Mesodermal cell (in vitro differentiated cells): ENCODE results near the gene TTC39C.
A peak's percentile ranks its signal among the peaks of the same experiment; 100 is the strongest.
"Not testable (repeated sequence)": the region's sequence is repeated elsewhere in the genome, so short reads cannot be mapped to it uniquely, and the experiment has no call there.

Experiments used
- H3K27ac ChIP-seq: 2 replicates; pipeline ENCODE4 v1.7.0; 2013; ENCODE audit warnings: mild to moderate bottlenecking, low read depth, low read length, moderate library complexity; ENCODE audit not compliant: severe bottlenecking
- H3K36me3 ChIP-seq: 2 replicates; pipeline ENCODE4 v1.7.1; 2013; ENCODE audit warnings: mild to moderate bottlenecking, low read length, moderate library complexity; ENCODE audit not compliant: control insufficient read depth, insufficient read depth
- H3K4me1 ChIP-seq: one replicate; pipeline ENCODE4 v1.7.1; 2013; ENCODE audit warnings: mild to moderate bottlenecking, low read length; ENCODE audit not compliant: insufficient read depth, control insufficient read depth, poor library complexity, severe bottlenecking
- H3K4me3 ChIP-seq: 2 replicates; pipeline ENCODE4 v1.7.0; 2013; ENCODE audit warnings: low read length, control low read depth, mild to moderate bottlenecking; ENCODE audit not compliant: insufficient read depth, poor library complexity, severe bottlenecking; ENCODE audit errors: extremely low read depth
- H3K9me3 ChIP-seq: 2 replicates; pipeline ENCODE4 v1.7.1; 2013; ENCODE audit warnings: mild to moderate bottlenecking, low read length, moderate library complexity; ENCODE audit not compliant: control insufficient read depth
- WGBS, 2 experiments: methylation state at CpG; one replicate each; pipeline ENCODE4 v1.1.5; 2013; ENCODE audit warnings: missing lambda C conversion rate in 2 of 2; ENCODE audit not compliant: insufficient coverage in 2 of 2; 5-methylcytosine and 5-hydroxymethylcytosine counted together

Gene TTC39C

DNA sequence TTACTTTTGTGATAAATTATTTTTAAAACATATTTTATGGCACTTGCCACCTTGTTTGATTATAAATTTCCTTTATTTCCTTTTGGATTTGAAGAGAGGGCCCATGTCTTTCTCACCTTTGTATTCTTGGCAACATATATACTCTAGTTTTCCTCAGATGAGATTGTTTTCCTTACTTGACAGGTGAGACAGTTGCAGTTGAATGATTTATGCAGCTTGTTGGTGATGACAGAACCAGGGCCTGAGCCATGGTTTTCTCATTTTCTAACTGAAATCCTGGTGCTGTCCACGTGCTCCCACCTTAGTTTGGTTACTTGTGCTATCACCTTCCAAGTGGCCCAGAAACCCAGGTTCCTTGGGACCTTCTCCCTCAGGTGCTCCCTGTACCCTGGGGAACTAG lies 58.2 kb downstream of the TTC39C start:
- Histone ChIP-seq H3K4me1 (no peaks in the 10 kb centered on the region), H3K27ac (no peak overlapping the region), H3K4me3 (no peak overlapping the region), H3K36me3 (no peaks in the 10 kb centered on the region), H3K9me3 (no peaks in the 10 kb centered on the region)
- 78 to 83% methylated on average over 1 of the region's 1 CpG for WGBS, 2 experiments

DNA sequence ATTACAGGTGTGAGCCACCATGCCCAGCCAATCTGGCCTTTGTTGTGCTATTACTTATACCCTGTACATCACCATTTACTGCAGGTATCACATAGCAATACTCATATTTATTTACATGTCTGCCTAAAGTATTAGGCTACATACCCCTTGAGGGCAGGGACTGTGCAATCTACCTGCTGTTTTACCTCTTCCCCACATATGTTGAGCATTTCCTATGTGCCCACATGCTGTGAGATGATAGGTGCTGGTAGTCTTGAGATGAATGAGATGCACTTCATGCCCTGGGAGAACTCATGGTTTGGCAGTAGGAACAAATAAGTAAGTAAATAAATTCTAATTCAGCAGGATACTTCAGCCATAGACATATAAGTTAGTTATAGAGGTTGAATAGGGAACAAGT lies 59.2 kb downstream of the TTC39C start:
- no peaks in the 10 kb centered on the region for H3K36me3 ChIP-seq
- no peaks in the 10 kb centered on the region for H3K9me3 ChIP-seq
- H3K27ac ChIP-seq = no peak overlapping the region
- H3K4me3 ChIP-seq = no peak overlapping the region
- no peaks in the 10 kb centered on the region for H3K4me1 ChIP-seq

DNA sequence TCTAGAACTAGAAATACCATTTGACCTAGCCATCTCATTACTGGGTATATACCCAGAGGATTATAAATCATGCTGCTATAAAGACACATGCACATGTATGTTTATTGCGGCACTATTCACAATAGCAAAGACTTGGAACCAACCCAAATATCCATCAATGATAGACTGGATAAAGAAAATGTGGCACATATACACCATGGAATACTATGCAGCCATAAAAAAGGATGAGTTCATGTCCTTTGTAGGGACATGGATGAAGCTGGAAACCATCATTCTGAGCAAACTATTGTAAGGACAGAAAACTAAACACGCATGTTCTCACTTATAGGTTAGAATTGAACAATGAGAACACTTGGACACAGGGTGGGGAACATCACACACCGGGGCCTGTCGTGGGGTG lies 60.2 kb downstream of the TTC39C start:
- not testable (repeated sequence) for H3K4me3 ChIP-seq, H3K9me3 ChIP-seq, H3K27ac ChIP-seq, H3K36me3 ChIP-seq, H3K4me1 ChIP-seq
- WGBS, 2 experiments = 90% methylated on average over 3 of the region's 4 CpGs; no CpG with 5 or more reads in 1 of the 2 experiments

DNA sequence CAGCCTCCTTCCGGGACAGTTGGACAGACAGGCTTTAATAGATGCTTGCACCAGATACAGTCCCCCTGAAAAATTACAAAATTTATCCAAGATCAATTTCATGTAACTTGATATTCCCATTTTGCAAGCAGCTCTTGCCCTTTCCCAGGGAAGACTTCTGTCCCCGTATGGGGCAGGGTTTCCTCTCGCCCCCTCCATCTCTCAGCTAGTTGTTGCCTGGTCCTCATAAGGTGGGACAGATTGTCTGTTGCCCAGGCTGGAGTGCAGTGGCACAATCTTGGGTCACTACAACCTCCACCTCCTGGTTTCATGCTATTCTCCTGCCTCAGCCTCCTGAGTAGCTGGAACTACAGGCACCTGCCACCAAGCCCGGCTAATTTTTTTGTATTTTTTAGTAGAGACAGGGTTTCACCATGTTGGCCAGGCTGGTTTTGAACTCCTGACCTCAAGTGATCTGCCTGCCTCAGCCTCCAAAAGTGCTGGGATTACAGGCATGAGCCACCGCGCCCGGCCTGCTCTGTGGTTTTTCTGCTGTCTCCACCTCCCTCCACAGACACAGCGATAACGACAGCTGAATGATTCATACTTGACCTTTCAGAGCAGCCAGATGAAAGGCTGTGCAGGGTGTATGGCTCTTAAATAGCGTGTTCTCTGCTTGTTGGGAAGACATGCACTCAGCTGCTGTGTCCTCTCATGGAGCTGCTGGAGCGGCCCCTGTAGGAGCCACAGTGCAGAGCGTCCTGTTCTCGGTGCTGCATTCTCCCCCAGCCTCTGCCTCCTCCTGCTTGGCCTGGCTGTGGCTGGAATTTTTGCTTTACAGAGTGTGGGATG lies 61.4 kb downstream of the TTC39C start:
- H3K36me3 ChIP-seq = no peaks in the 10 kb centered on the region
- 73 to 77% methylated on average over 8 to 9 of the region's 13 CpGs for WGBS, 2 experiments
- H3K27ac ChIP-seq = no peak overlapping the region
- H3K4me1 ChIP-seq = no peaks in the 10 kb centered on the region
- no peak overlapping the region for H3K4me3 ChIP-seq
- H3K9me3 ChIP-seq = no peaks in the 10 kb centered on the region

DNA sequence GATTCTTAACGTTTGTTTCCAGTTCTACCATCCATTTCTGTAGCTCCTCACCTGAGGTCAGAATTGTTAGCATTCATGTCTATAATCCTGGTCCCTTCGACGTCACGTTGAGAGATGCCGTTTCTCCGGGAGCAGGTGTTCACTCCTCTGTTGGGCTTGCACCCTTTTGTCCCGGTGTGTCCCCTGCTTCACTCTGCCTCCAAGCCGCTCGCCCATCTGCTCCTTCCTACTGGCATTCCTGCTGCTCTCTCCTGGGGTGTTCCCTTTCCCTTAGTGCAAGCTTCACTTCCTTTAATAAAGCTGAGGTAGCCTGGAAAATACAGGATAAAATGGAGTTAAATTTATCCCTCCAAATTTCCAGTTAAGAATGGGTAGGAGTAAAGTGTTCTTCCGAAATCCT lies 62.4 kb downstream of the TTC39C start:
- Histone ChIP-seq H3K4me1 (no peaks in the 10 kb centered on the region), H3K36me3 (no peaks in the 10 kb centered on the region), H3K4me3 (no peak overlapping the region), H3K27ac (no peak overlapping the region), H3K9me3 (no peaks in the 10 kb centered on the region)
- 92 to 94% methylated on average over 6 to 7 of the region's 10 CpGs for WGBS, 2 experiments

DNA sequence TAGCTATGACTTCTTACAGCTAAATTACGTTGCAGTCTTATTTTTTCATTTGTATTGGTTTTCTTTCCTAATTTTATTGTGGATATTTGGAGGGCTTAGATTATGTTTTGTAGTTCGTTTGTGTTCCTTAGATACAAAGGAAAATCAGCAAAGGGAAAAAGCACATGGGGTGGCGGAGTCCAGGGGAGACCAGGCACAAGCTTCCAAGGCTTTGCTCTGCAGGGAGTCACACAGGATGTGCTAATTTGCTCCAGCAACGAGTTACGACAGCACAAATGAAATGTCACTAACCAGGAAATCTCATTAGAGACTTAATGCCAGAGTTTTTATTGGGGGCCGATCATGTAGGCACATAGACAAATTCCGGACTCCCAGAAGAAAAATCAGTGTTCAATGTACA lies 63.8 kb downstream of the TTC39C start:
- no peaks in the 10 kb centered on the region for H3K9me3 ChIP-seq
- no peak overlapping the region for H3K4me3 ChIP-seq
- H3K27ac ChIP-seq = no peak overlapping the region
- H3K36me3 ChIP-seq = no peaks in the 10 kb centered on the region
- no peaks in the 10 kb centered on the region for H3K4me1 ChIP-seq
- 70 to 80% methylated on average over 4 to 6 of the region's 7 CpGs for WGBS, 2 experiments

DNA sequence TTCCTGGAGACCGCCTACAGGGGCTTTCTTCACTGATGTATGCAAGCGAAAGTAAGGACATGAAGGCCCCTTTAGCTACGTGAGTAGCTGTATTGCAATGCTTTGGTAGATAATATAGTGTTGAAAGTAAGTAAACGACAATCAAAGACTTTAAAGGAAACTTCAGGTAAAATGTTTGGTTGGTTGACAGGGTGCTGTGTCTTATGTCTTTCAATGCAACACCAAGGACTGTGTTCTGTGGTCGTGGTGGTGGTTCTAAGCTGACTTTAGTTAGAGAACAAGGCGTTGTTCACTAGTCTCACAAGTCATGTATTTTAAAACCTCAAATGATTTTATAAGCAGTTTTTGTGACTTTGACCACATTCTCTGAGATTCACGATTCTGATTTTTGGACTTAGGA lies 66.3 kb downstream of the TTC39C start:
- Histone ChIP-seq H3K36me3 (no peaks in the 10 kb centered on the region), H3K4me1 (no peaks in the 10 kb centered on the region), H3K4me3 (no peak overlapping the region), H3K9me3 (no peaks in the 10 kb centered on the region), H3K27ac (no peak overlapping the region)
- WGBS, 2 experiments = 85 to 87% methylated on average over 3 to 4 of the region's 7 CpGs

DNA sequence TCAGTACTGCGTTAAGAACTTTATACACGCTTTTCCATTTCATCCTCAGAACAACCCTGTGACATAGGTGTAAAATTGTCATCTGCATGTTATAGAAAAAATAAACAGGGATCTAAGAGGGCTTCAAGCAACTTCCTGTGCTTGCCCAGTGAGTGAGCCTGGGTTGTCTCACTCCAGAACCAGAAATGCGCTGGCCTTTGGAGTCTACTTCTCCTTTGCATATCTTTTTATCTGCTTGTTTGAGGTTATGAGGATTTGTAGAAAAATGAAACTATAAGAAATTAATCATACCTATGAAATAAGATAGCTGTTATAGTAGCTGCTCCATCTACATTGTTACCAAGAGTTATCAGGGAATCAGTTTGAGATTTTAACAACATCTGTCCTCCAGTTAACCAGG lies 69.0 kb downstream of the TTC39C start:
- 100% methylated on average over 1 of the region's 3 CpGs; no CpG with 5 or more reads in 1 of the 2 experiments for WGBS, 2 experiments
- H3K36me3 ChIP-seq = no peaks in the 10 kb centered on the region
- no peaks in the 10 kb centered on the region for H3K4me1 ChIP-seq
- no peak overlapping the region for H3K4me3 ChIP-seq
- no peaks in the 10 kb centered on the region for H3K9me3 ChIP-seq
- H3K27ac ChIP-seq = no peak overlapping the region

DNA sequence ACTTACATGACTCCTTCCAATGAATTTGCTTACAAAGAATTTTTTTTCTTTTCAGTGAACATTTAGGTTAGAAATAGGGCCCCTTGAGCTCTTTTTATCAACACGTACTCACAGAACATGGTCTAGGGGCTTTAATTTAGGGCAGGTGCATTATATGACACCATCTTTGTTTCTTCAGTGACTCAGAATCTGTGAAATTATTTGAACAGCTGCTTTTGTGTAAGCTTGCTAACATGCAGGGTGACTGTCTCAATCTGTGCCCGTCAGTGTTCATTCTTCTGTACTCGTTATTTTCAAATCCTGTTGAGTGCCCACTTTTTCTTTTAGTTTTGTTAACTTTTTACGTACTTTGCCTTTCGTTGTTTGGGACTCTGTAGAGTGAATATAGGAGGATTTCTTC lies 71.5 kb downstream of the TTC39C start:
- H3K27ac ChIP-seq = no peak overlapping the region
- H3K4me3 ChIP-seq = no peak overlapping the region
- WGBS, 2 experiments = 86% methylated on average over 1 of the region's 5 CpGs; no CpG with 5 or more reads in 1 of the 2 experiments

DNA sequence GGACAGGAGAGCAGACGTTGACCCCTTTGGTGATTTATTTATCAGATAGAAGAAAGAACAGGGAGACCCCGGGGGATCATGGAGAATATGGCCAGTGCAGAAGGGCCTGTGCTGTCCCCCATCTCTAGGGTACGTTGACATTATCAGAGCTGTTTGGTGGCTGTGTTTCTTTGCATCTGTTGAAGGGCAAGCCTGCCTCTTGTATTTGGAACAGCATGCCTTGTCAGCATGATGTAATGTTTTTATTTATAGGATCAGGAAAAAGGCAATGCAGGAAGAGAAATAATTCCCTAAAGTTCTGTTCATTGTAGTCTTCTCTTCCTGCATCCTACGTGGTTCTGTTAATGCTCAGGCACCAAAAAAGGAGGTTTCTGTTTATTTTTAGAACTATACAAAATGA lies 74.5 kb downstream of the TTC39C start:
- Histone ChIP-seq H3K9me3 (no peaks in the 10 kb centered on the region), H3K4me1 (no peaks in the 10 kb centered on the region), H3K36me3 (no peaks in the 10 kb centered on the region), H3K4me3 (no peak overlapping the region), H3K27ac (peak overlapping the region; percentile 16)
- 83 to 89% methylated on average over 2 to 3 of the region's 4 CpGs for WGBS, 2 experiments

More for the DNA sequence above, 71.5 kb downstream of the TTC39C start:
- Histone ChIP-seq H3K9me3 (no peaks in the 10 kb centered on the region), H3K4me1 (no peaks in the 10 kb centered on the region), H3K36me3 (no peaks in the 10 kb centered on the region)

DNA sequence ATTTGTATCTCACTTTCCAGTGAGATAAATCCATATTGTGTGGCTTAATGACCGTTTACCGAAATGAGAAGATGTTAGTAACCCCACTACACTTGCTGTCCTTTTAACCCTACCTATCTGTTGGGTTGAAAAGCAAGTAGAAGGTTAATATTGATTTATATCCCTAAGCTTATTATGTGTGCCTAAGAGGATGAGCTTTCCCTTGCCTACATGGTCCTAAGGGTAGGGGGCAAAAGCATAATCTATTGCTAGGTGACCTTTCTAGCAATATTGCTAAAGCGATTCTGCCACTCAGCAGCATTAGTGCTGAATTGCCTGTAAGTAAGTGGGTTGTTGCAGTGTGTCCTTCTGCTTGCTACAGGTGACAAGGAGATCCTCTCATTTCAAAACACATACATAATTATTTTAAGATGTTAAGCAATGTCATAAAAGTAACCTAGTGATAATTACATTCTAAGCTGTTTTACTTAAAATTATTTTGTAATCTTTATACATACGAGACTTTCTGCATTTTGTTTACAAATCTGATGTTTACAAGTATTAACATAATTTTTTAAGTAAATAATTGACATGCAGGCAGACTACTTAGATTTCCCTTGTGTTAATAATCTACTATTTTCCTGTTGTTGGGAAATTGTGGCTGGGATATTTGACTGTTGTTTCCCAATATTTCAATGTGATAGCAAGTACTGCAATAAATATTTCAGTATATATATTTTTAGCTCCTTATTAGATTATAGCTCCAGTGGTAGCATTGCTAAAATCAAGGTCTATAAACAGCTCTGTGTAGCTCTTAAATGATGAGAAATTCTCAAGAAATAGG lies 75.2 kb downstream of the TTC39C start:
- peak overlapping the region; percentile 16 for H3K27ac ChIP-seq
- no peaks in the 10 kb centered on the region for H3K36me3 ChIP-seq
- no peak overlapping the region for H3K4me3 ChIP-seq
- H3K4me1 ChIP-seq = no peaks in the 10 kb centered on the region
- WGBS, 2 experiments = no CpG with 5 or more reads among the region's 4 CpGs
- no peaks in the 10 kb centered on the region for H3K9me3 ChIP-seq
